ENCODE data around the gene MEG3. TPM values are rescaled to one million over a fixed set of nuclear protein-coding genes. Genes with fewer than 3 reads are reported as not detected.

MEG3 gene
- total and polyA plus RNA-seq, 2 donors, result 12.6 to 103 TPM

DNA sequence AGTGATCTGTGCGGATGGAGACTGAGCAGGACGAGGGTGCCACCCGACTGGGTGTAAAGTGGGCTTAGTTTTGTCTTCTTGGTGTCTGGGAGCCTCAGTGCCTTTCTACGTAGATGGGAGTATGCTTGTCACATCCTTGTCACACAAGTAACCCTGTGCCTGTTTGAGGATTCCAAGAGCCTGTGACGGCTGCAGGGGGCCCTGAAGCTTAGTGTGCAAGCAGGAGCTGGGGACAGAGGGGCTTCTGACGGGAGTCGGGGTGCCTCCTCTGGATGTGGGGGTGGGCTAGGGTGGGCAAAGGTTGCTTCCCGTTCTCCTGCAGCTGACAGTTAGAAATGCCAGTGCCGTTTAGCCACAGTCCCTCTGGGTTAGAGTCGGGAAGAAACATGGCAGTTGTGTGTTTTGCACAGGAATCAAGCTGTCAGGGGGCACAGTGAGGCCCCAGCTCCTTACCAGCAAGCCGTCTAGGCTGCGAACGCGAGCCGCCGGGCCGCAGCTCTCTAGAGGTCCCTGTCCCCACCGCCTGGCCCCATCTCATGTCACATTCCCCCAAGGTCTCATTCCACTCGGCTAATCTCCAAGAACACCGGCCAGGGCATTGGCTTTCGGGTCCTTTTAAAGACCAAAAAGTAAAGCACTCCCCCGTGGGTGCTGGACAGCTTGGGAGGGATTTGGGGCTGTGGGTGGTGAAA is 70.6 kb downstream of the MEG3 start:
- Histone ChIP-seq H3K4me3 (ENCODE audit: low read length in 2 of 2) (no peak overlapping the region), H3K4me1 (ENCODE audit: control insufficient read depth in 2 of 2, insufficient read depth in 2 of 2, low read length in 2 of 2) (peaks cover 0 to 4% of the 10 kb centered on the region in 2 donors), H3K27me3 (ENCODE audit: control insufficient read depth in 2 of 2, insufficient read depth in 1 of 2, low read length in 1 of 2) (peaks cover 9 to 25% of the 10 kb centered on the region in 2 donors), H3K9me3 (ENCODE audit: control insufficient read depth in 2 of 2, insufficient read depth in 1 of 2, low read length in 1 of 2) (no peaks in the 10 kb centered on the region), H3K27ac (ENCODE audit: low read depth in 1 of 2, low read length in 1 of 2) (no peak overlapping the region), H3K36me3 (ENCODE audit: control insufficient read depth in 2 of 2, insufficient read depth in 2 of 2, low read length in 1 of 2) (no peaks in the 10 kb centered on the region)
- no peak for DNase-seq (ENCODE audit: low read depth in 6 of 9, low spot score in 9 of 9)
- WGBS, result 90% methylated on average over 22 of the region's 22 CpGs

DNA sequence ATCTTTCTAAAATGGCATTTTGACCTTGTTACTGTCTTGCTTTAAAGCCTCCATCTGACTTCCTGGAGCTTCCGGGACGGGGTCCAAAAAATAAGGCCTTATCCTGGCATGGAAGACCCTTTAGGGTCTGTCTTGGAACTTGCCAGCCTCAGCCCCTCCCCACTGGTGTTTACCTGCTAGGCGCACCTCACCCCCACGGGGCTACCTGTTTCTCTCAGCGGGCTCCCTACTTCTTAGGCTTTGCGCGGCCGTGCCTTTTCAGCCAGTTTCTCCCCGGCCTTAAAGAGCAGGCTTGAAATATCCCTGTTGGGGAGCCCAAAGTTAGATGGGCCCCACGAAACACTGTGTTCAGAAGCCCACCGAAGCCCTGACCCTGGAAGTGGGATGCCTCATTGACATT is 72.5 kb downstream of the MEG3 start:
- H3K4me1 ChIP-seq (ENCODE audit: control insufficient read depth in 2 of 2, insufficient read depth in 2 of 2, low read length in 2 of 2), result peaks cover 0 to 4% of the 10 kb centered on the region in 2 donors
- no peaks in the 10 kb centered on the region for H3K9me3 ChIP-seq (ENCODE audit: control insufficient read depth in 2 of 2, insufficient read depth in 1 of 2, low read length in 1 of 2)
- no peak overlapping the region for H3K4me3 ChIP-seq (ENCODE audit: low read length in 2 of 2)
- H3K27ac ChIP-seq (ENCODE audit: low read depth in 1 of 2, low read length in 1 of 2), result no peak overlapping the region
- no peak for DNase-seq (ENCODE audit: low read depth in 6 of 9, low spot score in 9 of 9)
- H3K27me3 ChIP-seq (ENCODE audit: control insufficient read depth in 2 of 2, insufficient read depth in 1 of 2, low read length in 1 of 2), result peaks cover 10 to 36% of the 10 kb centered on the region in 2 donors
- WGBS, result 74% methylated on average over 11 of the region's 11 CpGs
- H3K36me3 ChIP-seq (ENCODE audit: control insufficient read depth in 2 of 2, insufficient read depth in 2 of 2, low read length in 1 of 2), result no peaks in the 10 kb centered on the region

DNA sequence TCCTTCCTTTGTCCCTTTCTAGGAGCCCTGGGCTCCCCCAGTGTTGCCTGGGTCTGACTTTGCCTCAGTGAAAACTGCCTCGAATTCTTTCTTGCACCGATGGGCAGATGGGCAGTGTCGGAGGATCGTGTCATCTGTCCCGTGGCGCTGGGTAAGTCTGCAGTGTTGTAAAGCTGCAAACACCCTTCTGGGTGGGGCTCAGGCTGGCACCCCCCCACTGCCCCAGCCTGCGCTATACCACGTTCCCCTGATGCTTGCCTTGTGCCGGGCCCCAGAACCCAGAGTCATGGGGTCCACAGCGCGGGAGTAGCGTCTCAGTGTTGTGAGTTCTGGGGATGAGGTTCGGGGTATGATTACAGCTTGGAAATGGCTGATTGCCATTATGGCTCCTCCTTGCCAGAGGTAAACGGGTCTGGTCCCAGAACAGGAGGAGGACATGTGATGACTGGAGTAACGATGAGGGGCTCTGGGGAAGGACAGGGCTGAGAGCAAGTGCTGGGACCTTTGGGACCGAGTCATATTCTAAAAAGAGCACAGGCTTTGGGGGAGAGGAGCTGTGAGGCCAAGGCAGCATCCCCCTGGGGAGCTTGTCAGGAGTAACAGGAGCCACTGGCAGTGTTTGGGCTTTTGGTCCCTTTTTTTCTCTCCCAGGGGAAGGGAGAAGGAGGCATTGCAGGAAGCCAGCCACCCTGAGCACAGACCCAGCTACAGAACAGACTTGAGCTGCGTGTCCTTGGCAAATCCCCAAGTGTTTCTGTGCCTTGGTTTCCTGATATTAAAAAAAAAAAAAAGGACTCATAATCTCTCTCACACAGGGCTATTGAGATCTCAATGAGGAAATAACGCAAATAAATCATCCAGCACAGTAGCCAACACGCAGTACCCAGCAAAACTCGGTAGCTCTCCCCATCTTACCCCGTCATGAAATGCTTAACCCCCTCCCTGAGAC is 73.3 kb downstream of the MEG3 start:
- peaks cover 12 to 43% of the 10 kb centered on the region in 2 donors for H3K27me3 ChIP-seq (ENCODE audit: control insufficient read depth in 2 of 2, insufficient read depth in 1 of 2, low read length in 1 of 2)
- no peak overlapping the region for H3K27ac ChIP-seq (ENCODE audit: low read depth in 1 of 2, low read length in 1 of 2)
- 60% methylated on average over 21 of the region's 21 CpGs for WGBS
- no peak for DNase-seq (ENCODE audit: low read depth in 6 of 9, low spot score in 9 of 9)
- H3K36me3 ChIP-seq (ENCODE audit: control insufficient read depth in 2 of 2, insufficient read depth in 2 of 2, low read length in 1 of 2), result no peaks in the 10 kb centered on the region
- H3K4me1 ChIP-seq (ENCODE audit: control insufficient read depth in 2 of 2, insufficient read depth in 2 of 2, low read length in 2 of 2), result peaks cover 0 to 8% of the 10 kb centered on the region in 2 donors
- H3K9me3 ChIP-seq (ENCODE audit: control insufficient read depth in 2 of 2, insufficient read depth in 1 of 2, low read length in 1 of 2), result no peaks in the 10 kb centered on the region
- no peak overlapping the region for H3K4me3 ChIP-seq (ENCODE audit: low read length in 2 of 2)

DNA sequence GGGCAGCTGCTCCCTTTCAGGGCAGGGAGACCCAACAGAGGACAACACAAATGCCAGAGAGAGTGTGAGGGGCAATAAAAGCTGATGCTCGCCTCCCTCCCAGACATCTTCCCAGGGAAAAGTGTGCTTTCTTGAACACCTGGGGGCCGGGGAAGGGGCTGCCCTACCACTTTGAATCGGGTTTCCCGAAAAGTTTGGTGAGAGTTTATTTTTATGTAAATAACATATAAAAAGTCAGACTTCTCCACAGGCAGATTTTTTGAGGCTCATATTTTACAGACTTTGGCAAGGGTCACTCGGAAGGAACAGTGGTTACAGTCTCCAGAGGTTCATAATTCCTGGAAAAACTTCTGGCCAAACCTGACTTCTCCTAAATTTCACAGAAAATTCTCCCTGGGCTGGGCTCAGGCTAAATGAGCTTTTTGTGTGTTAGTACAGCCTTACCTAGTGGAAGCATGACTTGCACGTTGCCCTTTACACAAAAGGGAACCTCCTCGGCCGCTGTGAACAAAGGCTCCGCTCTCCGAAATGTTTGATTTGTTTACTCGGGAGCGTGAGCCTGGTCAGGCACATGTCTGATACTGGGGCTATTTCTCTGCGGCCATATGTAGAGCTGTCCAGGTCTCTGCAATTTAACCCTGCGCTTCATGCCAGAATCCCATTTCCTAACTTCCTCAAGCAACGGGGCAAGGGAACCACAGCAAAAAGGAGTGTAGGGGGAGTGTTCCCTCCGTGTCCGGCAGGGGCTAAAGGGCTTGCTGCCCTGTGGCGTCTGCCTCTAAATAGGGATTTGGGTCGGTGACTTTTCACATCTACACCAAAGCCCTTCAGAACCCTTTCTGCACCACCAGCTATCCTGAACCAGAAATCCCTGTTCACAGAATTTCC is 74.2 kb downstream of the MEG3 start:
- DNase-seq (ENCODE audit: low read depth in 6 of 9, low spot score in 9 of 9), result no peak
- 13% methylated on average over 19 of the region's 19 CpGs for WGBS
- Histone ChIP-seq H3K9me3 (ENCODE audit: control insufficient read depth in 2 of 2, insufficient read depth in 1 of 2, low read length in 1 of 2) (no peaks in the 10 kb centered on the region), H3K27me3 (ENCODE audit: control insufficient read depth in 2 of 2, insufficient read depth in 1 of 2, low read length in 1 of 2) (peaks cover 14 to 51% of the 10 kb centered on the region in 2 donors), H3K4me1 (ENCODE audit: control insufficient read depth in 2 of 2, insufficient read depth in 2 of 2, low read length in 2 of 2) (peaks cover 0 to 8% of the 10 kb centered on the region in 2 donors), H3K4me3 (ENCODE audit: low read length in 2 of 2) (no peak overlapping the region), H3K27ac (ENCODE audit: low read depth in 1 of 2, low read length in 1 of 2) (no peak overlapping the region), H3K36me3 (ENCODE audit: control insufficient read depth in 2 of 2, insufficient read depth in 2 of 2, low read length in 1 of 2) (no peaks in the 10 kb centered on the region)

DNA sequence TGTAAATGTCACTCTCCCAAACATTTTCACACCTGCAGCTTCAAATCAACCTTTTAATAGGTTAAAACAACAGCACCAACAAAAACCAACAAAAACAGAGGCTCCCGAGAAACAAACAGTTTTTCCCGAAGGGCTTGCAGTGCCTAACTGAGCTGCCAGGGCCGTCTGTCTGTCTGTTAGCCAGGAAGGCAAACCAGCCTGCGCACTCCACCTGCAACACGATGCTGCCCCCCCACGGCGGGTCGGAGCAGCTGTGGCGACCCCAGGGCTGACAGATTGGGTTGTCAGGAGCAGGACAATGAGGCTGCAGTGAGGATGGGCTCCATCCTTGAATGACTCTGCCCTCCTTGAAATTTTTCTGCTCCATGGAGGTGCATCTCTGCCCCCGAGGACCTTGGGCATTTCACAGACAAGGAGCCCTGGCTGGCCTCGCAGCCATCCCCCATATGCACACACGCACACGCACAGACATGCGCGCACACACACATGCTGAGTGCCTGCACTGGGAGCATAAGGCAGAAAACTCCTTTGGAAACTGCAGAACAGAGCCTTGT is 75.0 kb downstream of the MEG3 start:
- WGBS, result 65% methylated on average over 15 of the region's 15 CpGs
- Histone ChIP-seq H3K27ac (ENCODE audit: low read depth in 1 of 2, low read length in 1 of 2) (no peak overlapping the region), H3K4me1 (ENCODE audit: control insufficient read depth in 2 of 2, insufficient read depth in 2 of 2, low read length in 2 of 2) (peaks cover 0 to 8% of the 10 kb centered on the region in 2 donors), H3K9me3 (ENCODE audit: control insufficient read depth in 2 of 2, insufficient read depth in 1 of 2, low read length in 1 of 2) (no peaks in the 10 kb centered on the region), H3K27me3 (ENCODE audit: control insufficient read depth in 2 of 2, insufficient read depth in 1 of 2, low read length in 1 of 2) (peaks cover 19 to 55% of the 10 kb centered on the region in 2 donors), H3K4me3 (ENCODE audit: low read length in 2 of 2) (no peak overlapping the region), H3K36me3 (ENCODE audit: control insufficient read depth in 2 of 2, insufficient read depth in 2 of 2, low read length in 1 of 2) (no peaks in the 10 kb centered on the region)
- DNase-seq (ENCODE audit: low read depth in 6 of 9, low spot score in 9 of 9), result peak in 2 of 9 donors; percentile 6 to 13

DNA sequence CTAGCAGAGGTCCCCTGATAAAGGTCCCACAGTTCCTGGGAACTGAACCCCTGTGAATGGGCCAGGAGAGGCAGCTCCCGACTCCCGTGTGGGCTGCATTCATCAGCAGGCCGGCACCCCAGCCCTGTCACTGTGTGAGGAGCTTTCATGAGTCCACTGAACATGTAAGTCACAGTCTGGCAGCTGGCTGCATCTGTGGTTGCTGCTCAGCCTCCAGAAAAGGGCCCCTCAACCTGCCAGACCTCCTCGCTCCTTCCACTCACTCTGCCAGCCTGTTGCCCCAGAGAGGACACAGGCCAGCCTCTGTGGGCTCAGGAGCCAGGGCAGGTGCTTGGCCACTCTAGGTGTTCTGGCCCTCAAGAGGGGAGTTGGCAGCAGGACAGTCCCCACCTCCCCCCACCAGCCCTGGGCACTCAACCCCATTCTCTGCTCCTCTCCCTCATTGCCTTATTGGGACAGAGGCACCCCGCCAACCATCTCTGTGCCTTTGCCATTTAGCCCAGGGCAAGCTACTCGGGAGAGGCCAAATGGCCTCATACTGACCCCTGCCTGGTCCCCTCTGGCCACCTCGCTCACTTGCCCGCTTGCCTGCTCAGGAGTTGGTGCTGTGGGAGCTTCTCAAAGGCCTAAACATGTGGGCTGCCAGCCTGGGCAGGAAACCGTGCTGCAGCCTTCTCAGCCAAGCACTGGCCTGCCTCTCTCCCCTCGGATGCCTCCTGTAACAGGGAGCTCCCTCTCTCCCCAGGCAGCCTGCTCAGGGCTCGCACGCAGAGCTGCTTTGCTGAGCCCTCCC is 75.7 kb downstream of the MEG3 start:
- Histone ChIP-seq H3K27me3 (ENCODE audit: control insufficient read depth in 2 of 2, insufficient read depth in 1 of 2, low read length in 1 of 2) (peaks cover 19 to 56% of the 10 kb centered on the region in 2 donors), H3K27ac (ENCODE audit: low read depth in 1 of 2, low read length in 1 of 2) (no peak overlapping the region), H3K4me3 (ENCODE audit: low read length in 2 of 2) (no peak overlapping the region), H3K36me3 (ENCODE audit: control insufficient read depth in 2 of 2, insufficient read depth in 2 of 2, low read length in 1 of 2) (no peaks in the 10 kb centered on the region), H3K9me3 (ENCODE audit: control insufficient read depth in 2 of 2, insufficient read depth in 1 of 2, low read length in 1 of 2) (no peaks in the 10 kb centered on the region), H3K4me1 (ENCODE audit: control insufficient read depth in 2 of 2, insufficient read depth in 2 of 2, low read length in 2 of 2) (peaks cover 0 to 8% of the 10 kb centered on the region in 2 donors)
- DNase-seq (ENCODE audit: low read depth in 6 of 9, low spot score in 9 of 9), result no peak
- WGBS, result 97% methylated on average over 12 of the region's 12 CpGs

DNA sequence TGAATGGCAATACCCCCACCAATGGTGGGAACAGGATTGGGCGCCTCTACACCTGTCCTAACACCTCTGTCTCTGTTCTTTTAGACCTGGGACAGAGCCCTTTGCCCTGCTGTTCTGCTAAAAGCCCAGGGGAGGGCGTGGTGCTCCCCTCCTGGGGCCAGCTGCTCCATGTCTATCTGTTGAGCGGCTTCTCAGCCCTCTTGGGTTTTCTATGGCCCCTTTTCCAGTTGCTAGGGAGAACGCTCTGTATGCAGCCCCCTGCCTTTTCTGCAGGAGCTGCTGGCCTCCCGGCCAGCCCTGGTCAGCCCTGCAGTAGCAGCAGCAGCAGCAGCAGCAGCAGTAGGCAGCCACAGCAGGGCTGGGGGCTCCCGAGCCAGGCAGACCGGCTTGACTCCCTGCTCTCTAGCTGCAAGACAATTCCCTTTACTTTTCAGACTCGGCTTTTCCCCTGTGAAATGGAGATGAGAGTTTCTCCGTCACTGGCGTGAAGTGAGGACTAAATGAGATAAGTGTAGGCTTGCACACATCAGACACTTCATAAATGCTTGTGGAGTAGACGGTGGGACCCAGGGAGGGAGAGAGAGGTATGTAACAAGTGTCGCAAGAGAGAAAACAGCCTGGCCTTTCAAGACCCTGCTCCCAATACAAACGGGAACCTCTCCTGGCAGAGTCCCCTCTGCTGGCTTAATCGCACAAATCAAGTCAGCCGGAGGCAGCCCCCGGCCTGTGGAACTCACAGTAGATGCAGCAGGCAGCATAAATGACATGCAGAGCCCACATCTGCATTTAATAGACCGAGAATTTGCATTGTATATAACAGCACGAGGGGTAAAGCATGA is 76.6 kb downstream of the MEG3 start:
- Histone ChIP-seq H3K9me3 (ENCODE audit: control insufficient read depth in 2 of 2, insufficient read depth in 1 of 2, low read length in 1 of 2) (no peaks in the 10 kb centered on the region), H3K4me3 (ENCODE audit: low read length in 2 of 2) (no peak overlapping the region), H3K27ac (ENCODE audit: low read depth in 1 of 2, low read length in 1 of 2) (no peak overlapping the region), H3K27me3 (ENCODE audit: control insufficient read depth in 2 of 2, insufficient read depth in 1 of 2, low read length in 1 of 2) (peaks cover 19 to 56% of the 10 kb centered on the region in 2 donors), H3K4me1 (ENCODE audit: control insufficient read depth in 2 of 2, insufficient read depth in 2 of 2, low read length in 2 of 2) (peaks cover 0 to 8% of the 10 kb centered on the region in 2 donors), H3K36me3 (ENCODE audit: control insufficient read depth in 2 of 2, insufficient read depth in 2 of 2, low read length in 1 of 2) (no peaks in the 10 kb centered on the region)
- 86% methylated on average over 18 of the region's 18 CpGs for WGBS
- DNase-seq (ENCODE audit: low read depth in 6 of 9, low spot score in 9 of 9), result no peak
